CD4-positive, alpha-beta T cell (primary cell): Measurements from ENCODE around the gene IRF5. TPM values are rescaled to one million over a fixed set of nuclear protein-coding genes. Genes with fewer than 3 reads are reported as not detected.

Source experiments
- ATAC-seq: fragments of 200-7000 bp; cut with Tn5 transposase; one replicate; pipeline ENCODE4 v1.10.0; 2022; ENCODE audit warnings: mild to moderate bottlenecking; ENCODE audit not compliant: poor library complexity
- CTCF ChIA-PET: fragments of 350-600 bp; sonication (Branson Sonifier 250); formaldehyde crosslinking; loops from one replicate; lab custom pipeline; 2021; ENCODE audit warnings: antibody characterized with exemption, inconsistent platforms; lab: Charles Lee
- POLR2A ChIA-PET: fragments of 350-600 bp; sonication (Branson Sonifier 250); formaldehyde crosslinking; loops from one replicate; lab custom pipeline; 2021; ENCODE audit warnings: antibody characterized with exemption, inconsistent platforms; lab: Charles Lee
- DNase-seq, 14 experiments: peaks; one replicate each; pipeline ENCODE4 v3.0.0-alpha.2; 2013 to 2020; ENCODE audit warnings: mixed read lengths in 2 of 14
- H3K27ac ChIP-seq, 2 donors: one replicate each; pipeline versions ENCODE4 v1.5.1 to v1.7.0; 2013; ENCODE audit warnings: low read length in 2 of 2, low read depth in 1 of 2, mild to moderate bottlenecking in 1 of 2
- H3K27me3 ChIP-seq, 2 experiments: 1 replicate in 1 of 2; 2 replicates in 1 of 2; pipeline versions ENCODE4 v1.6.1 to v1.7.0; 2013; ENCODE audit warnings: low read length in 2 of 2, control low read depth in 1 of 2, mild to moderate bottlenecking in 1 of 2, moderate library complexity in 1 of 2; ENCODE audit not compliant: insufficient read depth in 2 of 2, control insufficient read depth in 1 of 2
- H3K36me3 ChIP-seq: one replicate; pipeline ENCODE4 v1.6.1; 2013; ENCODE audit warnings: low read length, control low read depth; ENCODE audit not compliant: insufficient read depth
- H3K4me1 ChIP-seq: one replicate; pipeline ENCODE4 v1.6.1; 2013; ENCODE audit warnings: low read length, control low read depth; ENCODE audit not compliant: insufficient read depth
- H3K4me3 ChIP-seq: one replicate; pipeline ENCODE4 v1.5.1; 2013; ENCODE audit warnings: mild to moderate bottlenecking, low read length, moderate library complexity
- H3K9me3 ChIP-seq, 2 experiments: 1 replicate in 1 of 2; 2 replicates in 1 of 2; pipeline versions ENCODE4 v1.6.1 to v1.7.0; 2013; ENCODE audit warnings: low read length in 2 of 2, mild to moderate bottlenecking in 2 of 2, control low read depth in 1 of 2, moderate library complexity in 1 of 2; ENCODE audit not compliant: control insufficient read depth in 1 of 2, insufficient read depth in 1 of 2
- H3K27ac Mint-ChIP-seq: one replicate; pipeline ENCODE4 v1.8.0; 2020; ENCODE audit warnings: mixed read lengths
- H3K27me3 Mint-ChIP-seq: one replicate; pipeline ENCODE4 v1.8.0; 2021; ENCODE audit warnings: mixed read lengths
- H3K36me3 Mint-ChIP-seq: one replicate; pipeline ENCODE4 v1.8.0; 2021; ENCODE audit warnings: low read depth, mixed read lengths
- H3K4me1 Mint-ChIP-seq: one replicate; pipeline ENCODE4 v1.8.0; 2021; ENCODE audit warnings: low read depth, mixed read lengths
- H3K4me3 Mint-ChIP-seq: one replicate; pipeline ENCODE4 v1.8.0; 2020; ENCODE audit warnings: mild to moderate bottlenecking, mixed read lengths
- H3K9me3 Mint-ChIP-seq: one replicate; pipeline ENCODE4 v1.8.0; 2020; ENCODE audit warnings: mixed read lengths
- intact Hi-C, 2 experiments: fragments of 100-400 bp; cut with DNase I in 1 of 2; cut with micrococcal nuclease in 1 of 2; formaldehyde crosslinking; loops; one replicate each; pipeline versions ENCODE4 v1.15.1 to v1.9.0; 2023 to 2025; cut with DNase I, micrococcal nuclease
- total RNA-seq, 174 experiments: library from RNA in 2 of 174; stranded (reverse) in 2 of 174; gene quantifications; one replicate each; pipeline ENCODE4 v1.2.3 and lab custom pipeline; 2021 to 2026
- TF ChIP-seq, protein P1 (sequence below): fragments of 200-600 bp; IDR thresholded peaks from one replicate; pipeline ENCODE4 v1.8.0; 2022; ENCODE audit warnings: antibody characterized with exemption, mild to moderate bottlenecking

IRF5 gene
- total RNA-seq, 2 experiments from 2014 or later: 1.7 to 1.8 TPM

DNA sequence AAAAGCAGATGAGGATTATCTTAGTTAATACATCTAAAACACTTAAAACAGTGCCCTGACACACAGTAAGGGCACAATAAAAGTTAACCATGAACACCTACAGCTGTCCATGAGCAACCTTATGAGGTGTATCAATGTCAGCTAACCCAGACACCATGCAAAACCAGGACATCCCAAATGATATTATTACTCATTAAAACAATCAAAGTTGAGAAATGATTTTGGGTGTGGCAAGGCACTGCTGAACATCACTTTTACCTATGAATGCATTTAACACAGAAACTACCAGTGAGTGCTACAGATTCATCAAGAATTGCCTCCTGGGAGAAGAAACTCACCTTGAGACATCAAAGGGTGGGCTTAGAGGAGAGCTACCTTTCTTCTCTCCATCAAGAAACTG is 18.3 kb downstream of the IRF5 start:
- Mint-ChIP-seq H3K4me3 (no peak overlapping the region), H3K36me3 (peaks cover 90% of the 10 kb centered on the region), H3K9me3 (no peaks in the 10 kb centered on the region), H3K4me1 (no peaks in the 10 kb centered on the region), H3K27ac (no peak overlapping the region), H3K27me3 (no peaks in the 10 kb centered on the region)
- TF ChIP-seq, protein P1, sequence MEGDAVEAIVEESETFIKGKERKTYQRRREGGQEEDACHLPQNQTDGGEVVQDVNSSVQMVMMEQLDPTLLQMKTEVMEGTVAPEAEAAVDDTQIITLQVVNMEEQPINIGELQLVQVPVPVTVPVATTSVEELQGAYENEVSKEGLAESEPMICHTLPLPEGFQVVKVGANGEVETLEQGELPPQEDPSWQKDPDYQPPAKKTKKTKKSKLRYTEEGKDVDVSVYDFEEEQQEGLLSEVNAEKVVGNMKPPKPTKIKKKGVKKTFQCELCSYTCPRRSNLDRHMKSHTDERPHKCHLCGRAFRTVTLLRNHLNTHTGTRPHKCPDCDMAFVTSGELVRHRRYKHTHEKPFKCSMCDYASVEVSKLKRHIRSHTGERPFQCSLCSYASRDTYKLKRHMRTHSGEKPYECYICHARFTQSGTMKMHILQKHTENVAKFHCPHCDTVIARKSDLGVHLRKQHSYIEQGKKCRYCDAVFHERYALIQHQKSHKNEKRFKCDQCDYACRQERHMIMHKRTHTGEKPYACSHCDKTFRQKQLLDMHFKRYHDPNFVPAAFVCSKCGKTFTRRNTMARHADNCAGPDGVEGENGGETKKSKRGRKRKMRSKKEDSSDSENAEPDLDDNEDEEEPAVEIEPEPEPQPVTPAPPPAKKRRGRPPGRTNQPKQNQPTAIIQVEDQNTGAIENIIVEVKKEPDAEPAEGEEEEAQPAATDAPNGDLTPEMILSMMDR: no peak
- ATAC-seq (no peak), DNase-seq (no peak)
- H3K36me3 ChIP-seq: peaks cover 75% of the 10 kb centered on the region
- no peaks in the 10 kb centered on the region for H3K27me3 ChIP-seq
- H3K27ac ChIP-seq: no peak overlapping the region
- CTCF ChIA-PET: interaction anchor here (1.3 kb wide), 1 partner anchor 136 kb away, joined by 3 read pairs; no protein-coding TSS in a partner anchor
- no peak overlapping the region for H3K4me3 ChIP-seq
- no peaks in the 10 kb centered on the region for H3K9me3 ChIP-seq
- no peaks in the 10 kb centered on the region for H3K4me1 ChIP-seq
- intact Hi-C loops: no loop called here
- POLR2A ChIA-PET: no interaction called here

DNA sequence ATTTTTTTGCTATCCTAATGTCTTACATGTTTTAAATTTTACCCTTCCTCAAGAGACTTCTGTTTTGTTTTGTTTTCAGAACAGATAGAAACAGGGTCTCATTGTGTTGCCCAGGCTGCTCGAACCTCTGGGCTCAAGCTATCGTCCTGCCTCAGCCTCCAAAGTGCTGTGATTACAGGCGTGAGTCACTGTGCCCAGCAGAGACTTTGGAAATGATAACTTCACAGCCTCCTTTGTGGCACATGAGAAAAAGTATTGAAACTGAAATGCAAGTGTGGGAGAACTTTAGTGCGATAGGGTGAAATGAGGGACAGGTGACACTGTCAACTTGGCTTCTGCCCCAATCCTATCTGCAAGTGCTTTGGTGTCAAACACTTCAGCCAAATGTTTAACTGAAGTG is 21.6 kb downstream of the IRF5 start:
- Mint-ChIP-seq H3K27me3 (no peaks in the 10 kb centered on the region), H3K9me3 (no peaks in the 10 kb centered on the region), H3K36me3 (peaks cover 91% of the 10 kb centered on the region), H3K27ac (no peak overlapping the region), H3K4me3 (no peak overlapping the region), H3K4me1 (no peaks in the 10 kb centered on the region)
- TF ChIP-seq, protein P1: no peak
- ATAC-seq: no peak
- Histone ChIP-seq H3K36me3 (peaks cover 83% of the 10 kb centered on the region), H3K9me3 (no peaks in the 10 kb centered on the region), H3K4me3 (no peak overlapping the region), H3K27me3 (no peaks in the 10 kb centered on the region), H3K27ac (no peak overlapping the region), H3K4me1 (no peaks in the 10 kb centered on the region)
- DNase-seq: no peak
- intact Hi-C loops: no loop called here
- ChIA-PET CTCF (interaction anchor here (1.3 kb wide), 1 partner anchor 132 kb away, joined by 3 read pairs; no protein-coding TSS in a partner anchor), POLR2A (no interaction called here)

DNA sequence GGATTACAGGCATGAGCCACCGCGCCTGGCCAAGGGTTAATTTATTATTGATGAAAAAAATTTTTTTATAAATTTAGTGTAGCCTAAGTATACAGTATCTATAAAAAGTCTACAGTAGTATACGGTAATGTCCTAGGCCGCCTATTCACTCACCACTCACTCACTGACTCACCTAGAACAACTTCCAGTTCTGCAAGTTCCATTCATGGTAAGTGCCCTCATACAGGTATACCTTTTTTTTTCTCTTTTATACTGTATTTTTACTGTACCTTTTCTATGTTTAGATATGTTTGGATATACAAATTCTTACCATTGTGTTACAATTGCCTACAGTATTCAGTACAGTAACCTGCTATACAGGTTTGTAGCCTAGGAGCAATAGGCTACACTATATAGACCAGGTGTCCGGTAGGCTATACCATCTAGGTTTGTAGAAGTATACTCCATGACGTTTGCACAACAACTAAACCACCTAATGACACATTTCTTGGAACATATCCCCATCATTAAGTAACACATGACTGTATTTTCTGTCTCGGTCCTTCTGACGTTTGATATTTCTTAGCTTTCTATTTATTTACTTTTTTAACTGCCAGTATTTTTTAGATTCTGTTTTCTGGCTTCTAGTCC is 23.4 kb downstream of the IRF5 start:
- no peak for ATAC-seq
- peaks cover 91% of the 10 kb centered on the region for H3K36me3 Mint-ChIP-seq
- H3K27ac Mint-ChIP-seq: no peak overlapping the region
- H3K9me3 Mint-ChIP-seq: no peaks in the 10 kb centered on the region
- POLR2A ChIA-PET: no interaction called here
- H3K36me3 ChIP-seq: peaks cover 82% of the 10 kb centered on the region
- DNase-seq: no peak
- no peak overlapping the region for H3K4me3 ChIP-seq
- intact Hi-C loops: no loop called here
- H3K4me1 ChIP-seq: no peaks in the 10 kb centered on the region
- H3K9me3 ChIP-seq: no peaks in the 10 kb centered on the region
- H3K4me3 Mint-ChIP-seq: no peak overlapping the region
- no peaks in the 10 kb centered on the region for H3K4me1 Mint-ChIP-seq
- CTCF ChIA-PET: no interaction called here
- H3K27ac ChIP-seq: no peak overlapping the region
- no peaks in the 10 kb centered on the region for H3K27me3 Mint-ChIP-seq
- no peaks in the 10 kb centered on the region for H3K27me3 ChIP-seq
- TF ChIP-seq, protein P1: no peak
